HCT116 (cell line): ENCODE measurements around the gene CDCP1. TPM values are rescaled to one million over a fixed set of nuclear protein-coding genes. Genes with fewer than 3 reads are reported as not detected.

ENCODE experiments used
- ATAC-seq: fragments of 200-7000 bp; cut with Tn5 transposase; 2 replicates; pipeline ENCODE4 v1.9.1; 2020; ENCODE audit warnings: mild to moderate bottlenecking, moderate library complexity
- BruUV-seq: library from RNA; stranded (reverse); fragments of 400-500 nt; replicated peaks from 2 replicates; lab custom pipeline; 2021; lab: Mats Ljungman, UMichigan
- CTCF ChIA-PET: fragments of 300-600 bp; sonication (Branson Sonifier 250); formaldehyde crosslinking; loops from one replicate; lab custom pipeline; 2021; ENCODE audit warnings: antibody characterized with exemption; lab: Charles Lee
- POLR2A ChIA-PET: fragments of 300-600, 350-600 bp; sonication (Branson Sonifier 250); formaldehyde crosslinking; loops from one replicate; lab custom pipeline; 2021; ENCODE audit warnings: antibody characterized with exemption; lab: Charles Lee
- RAD21 ChIA-PET, 2 experiments: fragments of 300-600 bp; sonication (Branson Sonifier 250); formaldehyde crosslinking; loops; one replicate each; lab custom pipeline; 2023; ENCODE audit warnings: low total read pairs in 2 of 2; ENCODE audit not compliant: uncharacterized antibody in 2 of 2, unreplicated experiment in 2 of 2, low non-redundant PET in 1 of 2; lab: Charles Lee
- DNase-seq: peaks from one replicate; pipeline ENCODE4 v3.0.0-alpha.2; 2010; ENCODE audit warnings: low read depth, low spot score
- H2AFZ ChIP-seq: fragments of 200-600 bp; shearing (Covaris generic), sonication (generic); 2 replicates; pipeline ENCODE4 v1.6.1; 2017; ENCODE audit warnings: low read depth, mixed run types, mixed read lengths, antibody characterized with exemption, low read length; ENCODE audit not compliant: poor library complexity, severe bottlenecking
- H3K27ac ChIP-seq: 2 replicates; pipeline ENCODE4 v1.5.1; 2012; ENCODE audit warnings: low read depth, low read length
- H3K27me3 ChIP-seq: fragments of 200-600 bp; sonication (generic); 2 replicates; pipeline ENCODE4 v1.6.1; 2016; ENCODE audit warnings: mixed run types, low read length, mixed read lengths; ENCODE audit not compliant: insufficient read depth
- H3K36me3 ChIP-seq, 2 experiments: fragments of 200-500 bp in 1 of 2; fragments of 200-600 bp in 1 of 2; sonication (Bioruptor generic) in 1 of 2; sonication (generic) in 1 of 2; 2 replicates each; pipeline versions ENCODE4 v1.5.1 to v1.6.1; 2014 to 2016; ENCODE audit warnings: low read length in 2 of 2, inconsistent platforms in 1 of 2, mixed read lengths in 1 of 2, mixed run types in 1 of 2; ENCODE audit not compliant: insufficient read depth in 2 of 2, control insufficient read depth in 1 of 2
- H3K4me1 ChIP-seq, 2 experiments: fragments of 200-600 bp in 1 of 2; sonication (generic) in 1 of 2; 2 replicates each; pipeline versions ENCODE4 v1.5.1 to v1.6.1; 2012 to 2017; ENCODE audit warnings: low read length in 2 of 2, inconsistent platforms in 1 of 2, mild to moderate bottlenecking in 1 of 2, mixed read lengths in 1 of 2, mixed run types in 1 of 2, moderate library complexity in 1 of 2; ENCODE audit not compliant: insufficient read depth in 2 of 2, control insufficient read depth in 1 of 2
- H3K4me2 ChIP-seq: fragments of 200-600 bp; sonication (generic); 2 replicates; pipeline ENCODE4 v1.6.1; 2017; ENCODE audit warnings: mixed run types, low read length, mixed read lengths
- H3K4me3 ChIP-seq, 2 experiments: fragments of 200-600 bp in 1 of 2; sonication (generic) in 1 of 2; replicated peaks in 1 of 2; 2 replicates each; pipeline ENCODE4 v1.5.1; 2011 to 2016; ENCODE audit warnings: low read length in 2 of 2, control low read depth in 1 of 2, low read depth in 1 of 2, mild to moderate bottlenecking in 1 of 2, mixed read lengths in 1 of 2, mixed run types in 1 of 2
- H3K79me2 ChIP-seq: fragments of 200-600 bp; sonication (generic); 2 replicates; pipeline ENCODE4 v1.6.1; 2017; ENCODE audit warnings: mild to moderate bottlenecking, mixed run types, low read length, moderate library complexity, mixed read lengths; ENCODE audit not compliant: insufficient read depth
- H3K9ac ChIP-seq: fragments of 200-600 bp; sonication (generic); 2 replicates; pipeline ENCODE4 v1.6.1; 2016; ENCODE audit warnings: low read length, mixed read lengths
- H3K9me2 ChIP-seq: fragments of 200-600 bp; sonication (generic), shearing (Covaris generic); 2 replicates; pipeline ENCODE4 v1.6.1; 2017; ENCODE audit warnings: mixed run types, mild to moderate bottlenecking, moderate library complexity; ENCODE audit not compliant: insufficient read depth
- H3K9me3 ChIP-seq, 2 experiments: fragments of 200-500 bp in 1 of 2; fragments of 200-600 bp in 1 of 2; sonication (Bioruptor generic) in 1 of 2; sonication (generic) in 1 of 2; 2 replicates each; pipeline ENCODE4 v1.6.1; 2014 to 2017; ENCODE audit warnings: low read length in 2 of 2, mixed read lengths in 2 of 2, inconsistent platforms in 1 of 2, low read depth in 1 of 2, mild to moderate bottlenecking in 1 of 2, mixed run types in 1 of 2, moderate library complexity in 1 of 2; ENCODE audit not compliant: control insufficient read depth in 1 of 2, insufficient read depth in 1 of 2
- H4K20me1 ChIP-seq: fragments of 200-600 bp; sonication (generic), shearing (Covaris generic); 2 replicates; pipeline ENCODE4 v1.6.1; 2017; ENCODE audit warnings: mixed run types, mild to moderate bottlenecking, moderate library complexity; ENCODE audit not compliant: insufficient read depth
- CEBPB ChIP-seq: IDR thresholded peaks from 2 replicates; pipeline ENCODE4 v1.6.1; 2012; ENCODE audit warnings: low read depth
- EZH2 ChIP-seq: fragments of 200-600 bp; sonication (generic); IDR thresholded peaks from 2 replicates; pipeline ENCODE4 v1.6.1; 2017; ENCODE audit warnings: antibody characterized with exemption, mixed run types
- EZH2phosphoT487 ChIP-seq: fragments of 200-600 bp; IDR thresholded peaks from 2 replicates; pipeline ENCODE4 v1.6.1; 2018; ENCODE audit warnings: antibody characterized with exemption, borderline replicate concordance
- FOSL1 ChIP-seq: IDR thresholded peaks from 2 replicates; pipeline ENCODE4 v1.6.1; 2012; ENCODE audit warnings: low read depth
- POLR2A ChIP-seq: IDR thresholded peaks from 2 replicates; pipeline ENCODE4 v1.7.0; 2011; ENCODE audit warnings: borderline replicate concordance; ENCODE audit not compliant: insufficient read depth, insufficient read length; ENCODE audit errors: extremely low read depth
- POLR2AphosphoS5 ChIP-seq: IDR thresholded peaks from 2 replicates; pipeline ENCODE4 v1.6.1; 2011; ENCODE audit warnings: mild to moderate bottlenecking, low read depth, low read length, moderate library complexity
- RAD21 ChIP-seq: IDR thresholded peaks from 2 replicates; pipeline ENCODE4 v1.6.1; 2012; ENCODE audit warnings: low read depth, mild to moderate bottlenecking
- SP1 ChIP-seq: IDR thresholded peaks from 2 replicates; pipeline ENCODE4 v1.6.1; 2012; ENCODE audit warnings: low read depth
- SRF ChIP-seq: IDR thresholded peaks from 2 replicates; pipeline ENCODE4 v1.6.1; 2012; ENCODE audit warnings: low read depth
- intact Hi-C: fragments of 100-400 bp; cut with micrococcal nuclease; formaldehyde crosslinking; loops from 2 replicates; pipeline ENCODE4 v1.10.0; 2022
- total RNA-seq: library from RNA; stranded (reverse); gene quantifications from one replicate; pipeline ENCODE4 v1.2.1, GENCODE V29; 2021; ENCODE audit not compliant: unreplicated experiment
- TF ChIP-seq, protein P1 (sequence below), 3 experiments: fragments of 200-600 bp in 1 of 3; sonication (generic) in 1 of 3; IDR thresholded peaks in 2 of 3; conservative IDR thresholded peaks in 1 of 3; 2 replicates each; pipeline ENCODE4 v1.5.1; 2012 to 2017; ENCODE audit warnings: low read depth in 2 of 3, low read length in 2 of 3, antibody characterized with exemption in 1 of 3, borderline replicate concordance in 1 of 3, control low read depth in 1 of 3, mild to moderate bottlenecking in 1 of 3, mixed read lengths in 1 of 3, mixed run types in 1 of 3, moderate library complexity in 1 of 3; ENCODE audit not compliant: insufficient read depth in 1 of 3
- TF ChIP-seq, protein P2 (sequence below): IDR thresholded peaks from 2 replicates; pipeline ENCODE4 v1.6.1; 2011; ENCODE audit warnings: mild to moderate bottlenecking, low read length, moderate library complexity; ENCODE audit not compliant: insufficient replicate concordance; ENCODE audit errors: extremely low read depth
- TF ChIP-seq, protein P3 (sequence below): IDR thresholded peaks from 2 replicates; pipeline ENCODE4 v1.6.1; 2012

The CDCP1 gene
- total RNA-seq, 1 experiment from 2014 or later: 196 TPM

DNA sequence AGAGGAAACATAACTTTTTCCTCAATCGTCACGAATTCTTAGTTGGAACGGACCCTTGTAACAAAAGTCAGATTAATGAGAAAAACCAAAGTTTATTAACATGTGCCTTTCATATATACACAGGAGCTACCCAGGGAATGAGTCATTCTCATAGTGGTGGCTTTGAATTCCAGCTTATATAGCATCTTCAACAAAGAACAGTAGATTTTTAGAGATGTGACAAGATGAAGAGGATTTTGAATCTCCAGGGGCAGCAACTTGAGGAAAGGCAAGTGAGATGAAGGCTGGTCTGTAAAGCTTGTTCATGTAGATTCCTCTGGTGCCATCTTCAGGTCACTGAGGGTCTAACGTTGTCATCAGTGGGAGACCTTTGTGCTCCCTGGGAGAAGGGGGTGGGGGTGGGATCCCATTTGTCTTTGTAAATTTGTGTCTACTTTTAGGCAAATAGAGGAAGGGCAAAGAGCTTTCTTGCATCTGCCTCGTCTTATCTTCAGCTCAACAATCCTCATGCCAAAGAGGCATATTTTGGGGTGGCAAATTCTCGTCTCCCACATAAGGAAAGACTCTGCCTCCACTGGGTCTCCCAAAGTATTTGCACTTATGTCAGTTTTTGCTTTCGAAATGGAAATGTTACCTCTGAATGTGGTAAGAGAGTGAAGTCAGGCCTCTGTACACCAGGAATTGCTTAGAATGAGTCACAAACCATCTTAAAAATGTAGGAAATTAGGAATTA is 90.6 kb downstream of the CDCP1 start (continued):
- TF ChIP-seq, protein P1, sequence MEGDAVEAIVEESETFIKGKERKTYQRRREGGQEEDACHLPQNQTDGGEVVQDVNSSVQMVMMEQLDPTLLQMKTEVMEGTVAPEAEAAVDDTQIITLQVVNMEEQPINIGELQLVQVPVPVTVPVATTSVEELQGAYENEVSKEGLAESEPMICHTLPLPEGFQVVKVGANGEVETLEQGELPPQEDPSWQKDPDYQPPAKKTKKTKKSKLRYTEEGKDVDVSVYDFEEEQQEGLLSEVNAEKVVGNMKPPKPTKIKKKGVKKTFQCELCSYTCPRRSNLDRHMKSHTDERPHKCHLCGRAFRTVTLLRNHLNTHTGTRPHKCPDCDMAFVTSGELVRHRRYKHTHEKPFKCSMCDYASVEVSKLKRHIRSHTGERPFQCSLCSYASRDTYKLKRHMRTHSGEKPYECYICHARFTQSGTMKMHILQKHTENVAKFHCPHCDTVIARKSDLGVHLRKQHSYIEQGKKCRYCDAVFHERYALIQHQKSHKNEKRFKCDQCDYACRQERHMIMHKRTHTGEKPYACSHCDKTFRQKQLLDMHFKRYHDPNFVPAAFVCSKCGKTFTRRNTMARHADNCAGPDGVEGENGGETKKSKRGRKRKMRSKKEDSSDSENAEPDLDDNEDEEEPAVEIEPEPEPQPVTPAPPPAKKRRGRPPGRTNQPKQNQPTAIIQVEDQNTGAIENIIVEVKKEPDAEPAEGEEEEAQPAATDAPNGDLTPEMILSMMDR (IDR thresholded peaks at IDR 0.05 in 2 of 3, conservative IDR thresholded peaks at IDR 0.05 in 1 of 3; ENCODE audit: borderline replicate concordance in 1 of 3, insufficient read depth in 1 of 3, low read depth in 2 of 3, low read length in 2 of 3): peak; percentile 6 to 42 (median 35); a peak in 3 of 6 replicates
- TF ChIP-seq, protein P2, sequence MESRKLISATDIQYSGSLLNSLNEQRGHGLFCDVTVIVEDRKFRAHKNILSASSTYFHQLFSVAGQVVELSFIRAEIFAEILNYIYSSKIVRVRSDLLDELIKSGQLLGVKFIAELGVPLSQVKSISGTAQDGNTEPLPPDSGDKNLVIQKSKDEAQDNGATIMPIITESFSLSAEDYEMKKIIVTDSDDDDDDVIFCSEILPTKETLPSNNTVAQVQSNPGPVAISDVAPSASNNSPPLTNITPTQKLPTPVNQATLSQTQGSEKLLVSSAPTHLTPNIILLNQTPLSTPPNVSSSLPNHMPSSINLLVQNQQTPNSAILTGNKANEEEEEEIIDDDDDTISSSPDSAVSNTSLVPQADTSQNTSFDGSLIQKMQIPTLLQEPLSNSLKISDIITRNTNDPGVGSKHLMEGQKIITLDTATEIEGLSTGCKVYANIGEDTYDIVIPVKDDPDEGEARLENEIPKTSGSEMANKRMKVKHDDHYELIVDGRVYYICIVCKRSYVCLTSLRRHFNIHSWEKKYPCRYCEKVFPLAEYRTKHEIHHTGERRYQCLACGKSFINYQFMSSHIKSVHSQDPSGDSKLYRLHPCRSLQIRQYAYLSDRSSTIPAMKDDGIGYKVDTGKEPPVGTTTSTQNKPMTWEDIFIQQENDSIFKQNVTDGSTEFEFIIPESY: no peak
- TF ChIP-seq POLR2AphosphoS5: no peak
- TF ChIP-seq EZH2phosphoT487: no peak
- TF ChIP-seq, protein P3, sequence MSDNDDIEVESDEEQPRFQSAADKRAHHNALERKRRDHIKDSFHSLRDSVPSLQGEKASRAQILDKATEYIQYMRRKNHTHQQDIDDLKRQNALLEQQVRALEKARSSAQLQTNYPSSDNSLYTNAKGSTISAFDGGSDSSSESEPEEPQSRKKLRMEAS: no peak
- no peak for TF ChIP-seq POLR2A

DNA sequence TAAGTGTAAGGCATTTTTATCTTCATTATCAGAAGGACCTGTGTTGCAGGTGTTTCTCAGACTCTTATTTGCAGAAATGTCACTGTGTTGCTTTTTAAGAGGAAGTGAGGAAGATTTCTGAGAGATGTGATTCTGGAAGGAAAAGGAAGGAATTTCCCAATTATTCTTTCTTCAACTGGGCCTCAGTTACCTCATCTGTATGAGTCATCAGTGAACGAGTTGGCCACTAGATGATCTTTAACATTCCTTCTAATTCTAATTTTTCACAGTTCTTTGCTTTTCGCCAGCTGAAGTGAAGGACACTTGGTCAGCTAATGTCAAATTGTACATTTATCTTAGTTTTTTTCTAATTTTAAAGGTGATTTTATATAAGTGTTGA is 91.2 kb downstream of the CDCP1 start:
- ChIA-PET POLR2A (interaction anchor here (0.6 to 0.9 kb wide), 3 partner anchors 13 to 93 kb away, joined by 3 to 4 read pairs (median 3); no protein-coding TSS in a partner anchor), RAD21 (interaction anchor here in 1 of 2 experiments (1.0 kb wide), 1 partner anchor 13 kb away, joined by 3 read pairs; no protein-coding TSS in a partner anchor), CTCF (interaction anchor here (0.7 to 4.3 kb wide), 8 partner anchors 8 to 639 kb away, joined by 3 to 28 read pairs (median 4); no protein-coding TSS in a partner anchor)
- H4K20me1 ChIP-seq: no peaks in the 10 kb centered on the region
- ATAC-seq: no peak
- peaks cover 30 to 49% of the 10 kb centered on the region in 2 experiments; a peak in 3 of 4 replicates for H3K4me1 ChIP-seq
- no peaks in the 10 kb centered on the region for H3K79me2 ChIP-seq
- H3K4me3 ChIP-seq: no peak overlapping the region
- BruUV-seq: no TSS peak
- no peaks in the 10 kb centered on the region for H3K9me2 ChIP-seq
- H3K9me3 ChIP-seq: no peaks in the 10 kb centered on the region
- no peak for DNase-seq
- no peaks in the 10 kb centered on the region for H3K36me3 ChIP-seq
- peak overlapping the region; percentile 63 for H2AFZ ChIP-seq
- peak overlapping the region; percentile 3; the same call in 1 of the 2 replicates for H3K4me2 ChIP-seq
- intact Hi-C loops: no loop called here
- H3K27me3 ChIP-seq: no peaks in the 10 kb centered on the region
- H3K27ac ChIP-seq: no peak overlapping the region
- TF ChIP-seq SP1 (no peak), CEBPB (peak; percentile 36; the same call in 1 of the 2 replicates), EZH2 (no peak), SRF (no peak), RAD21 (no peak), FOSL1 (0 out of 2 replicates have a peak, but pooled peaks have one; percentile 26)
- TF ChIP-seq, protein P3: no peak
- TF ChIP-seq, protein P2: no peak
- no peak overlapping the region for H3K9ac ChIP-seq
